HL-60 (cell line): ENCODE measurements around the gene TMEM190.

Source experiments
- DNase-seq, 2 experiments: peaks; one replicate each; pipeline ENCODE4 v3.0.0-alpha.2; 2010 to 2020; ENCODE audit warnings: low read depth in 1 of 2, low spot score in 1 of 2
- H3K27ac ChIP-seq: fragments of 250-450 bp; sonication (Bioruptor Pico); replicated peaks from 2 replicates; pipeline ENCODE4 v1.5.1; 2020; ENCODE audit warnings: mild to moderate bottlenecking, moderate library complexity
- H3K27me3 ChIP-seq: fragments of 250-450 bp; sonication (Bioruptor Pico); 2 replicates; pipeline ENCODE4 v1.5.1; 2021; ENCODE audit warnings: mild to moderate bottlenecking, moderate library complexity; ENCODE audit not compliant: insufficient read depth, poor library complexity, severe bottlenecking
- H3K4me3 ChIP-seq: replicated peaks from 2 replicates; pipeline ENCODE4 v1.5.1; 2011; ENCODE audit warnings: mild to moderate bottlenecking, control low read depth, low read length; ENCODE audit not compliant: insufficient read depth
- GABPA ChIP-seq: IDR thresholded peaks from 2 replicates; pipeline ENCODE4 v1.6.1; 2012; ENCODE audit warnings: low read depth
- POLR2AphosphoS5 ChIP-seq: IDR thresholded peaks from 2 replicates; pipeline ENCODE4 v1.6.1; 2012; ENCODE audit warnings: low read depth
- SPI1 ChIP-seq: IDR thresholded peaks from 2 replicates; pipeline ENCODE4 v1.6.1; 2012; ENCODE audit warnings: low read depth, mild to moderate bottlenecking, borderline replicate concordance
- TF ChIP-seq, protein P1 (sequence below): IDR thresholded peaks from 2 replicates; pipeline ENCODE4 v1.6.1; 2012; ENCODE audit warnings: low read depth; ENCODE audit not compliant: insufficient replicate concordance
- TF ChIP-seq, protein P2 (sequence below): IDR thresholded peaks from one replicate; pipeline ENCODE4 v1.5.1; 2011; ENCODE audit warnings: low read length, control low read depth, inconsistent platforms; ENCODE audit not compliant: insufficient read depth

Gene TMEM190

DNA sequence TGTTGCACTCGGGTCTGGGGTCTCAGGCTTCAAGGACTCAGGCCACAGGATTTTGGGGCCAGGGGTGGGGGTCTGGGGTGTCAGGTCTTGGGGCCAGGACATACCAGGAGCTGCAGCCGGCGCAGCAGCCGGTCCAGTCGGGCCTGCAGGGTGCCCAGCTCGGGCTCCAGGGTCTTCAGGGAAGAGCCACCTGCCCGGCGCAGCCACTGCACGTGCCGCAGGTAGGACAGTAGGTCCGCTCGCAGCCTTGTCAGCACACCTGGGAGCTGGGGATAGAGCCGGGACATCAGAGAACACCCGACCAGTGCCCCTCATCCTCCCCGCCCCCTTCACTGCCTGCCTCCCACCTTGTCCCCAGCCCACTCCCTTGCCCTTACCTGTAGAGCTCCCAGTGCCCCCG lies 8.5 kb upstream of the TMEM190 start:
- no peak overlapping the region for H3K4me3 ChIP-seq
- no peak for DNase-seq
- no peak overlapping the region for H3K27ac ChIP-seq
- peaks cover 39% of the 10 kb centered on the region for H3K27me3 ChIP-seq
- no peak for TF ChIP-seq GABPA
- no peak for TF ChIP-seq POLR2AphosphoS5
- TF ChIP-seq, protein P1, sequence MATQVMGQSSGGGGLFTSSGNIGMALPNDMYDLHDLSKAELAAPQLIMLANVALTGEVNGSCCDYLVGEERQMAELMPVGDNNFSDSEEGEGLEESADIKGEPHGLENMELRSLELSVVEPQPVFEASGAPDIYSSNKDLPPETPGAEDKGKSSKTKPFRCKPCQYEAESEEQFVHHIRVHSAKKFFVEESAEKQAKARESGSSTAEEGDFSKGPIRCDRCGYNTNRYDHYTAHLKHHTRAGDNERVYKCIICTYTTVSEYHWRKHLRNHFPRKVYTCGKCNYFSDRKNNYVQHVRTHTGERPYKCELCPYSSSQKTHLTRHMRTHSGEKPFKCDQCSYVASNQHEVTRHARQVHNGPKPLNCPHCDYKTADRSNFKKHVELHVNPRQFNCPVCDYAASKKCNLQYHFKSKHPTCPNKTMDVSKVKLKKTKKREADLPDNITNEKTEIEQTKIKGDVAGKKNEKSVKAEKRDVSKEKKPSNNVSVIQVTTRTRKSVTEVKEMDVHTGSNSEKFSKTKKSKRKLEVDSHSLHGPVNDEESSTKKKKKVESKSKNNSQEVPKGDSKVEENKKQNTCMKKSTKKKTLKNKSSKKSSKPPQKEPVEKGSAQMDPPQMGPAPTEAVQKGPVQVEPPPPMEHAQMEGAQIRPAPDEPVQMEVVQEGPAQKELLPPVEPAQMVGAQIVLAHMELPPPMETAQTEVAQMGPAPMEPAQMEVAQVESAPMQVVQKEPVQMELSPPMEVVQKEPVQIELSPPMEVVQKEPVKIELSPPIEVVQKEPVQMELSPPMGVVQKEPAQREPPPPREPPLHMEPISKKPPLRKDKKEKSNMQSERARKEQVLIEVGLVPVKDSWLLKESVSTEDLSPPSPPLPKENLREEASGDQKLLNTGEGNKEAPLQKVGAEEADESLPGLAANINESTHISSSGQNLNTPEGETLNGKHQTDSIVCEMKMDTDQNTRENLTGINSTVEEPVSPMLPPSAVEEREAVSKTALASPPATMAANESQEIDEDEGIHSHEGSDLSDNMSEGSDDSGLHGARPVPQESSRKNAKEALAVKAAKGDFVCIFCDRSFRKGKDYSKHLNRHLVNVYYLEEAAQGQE, result no peak
- TF ChIP-seq, protein P2, sequence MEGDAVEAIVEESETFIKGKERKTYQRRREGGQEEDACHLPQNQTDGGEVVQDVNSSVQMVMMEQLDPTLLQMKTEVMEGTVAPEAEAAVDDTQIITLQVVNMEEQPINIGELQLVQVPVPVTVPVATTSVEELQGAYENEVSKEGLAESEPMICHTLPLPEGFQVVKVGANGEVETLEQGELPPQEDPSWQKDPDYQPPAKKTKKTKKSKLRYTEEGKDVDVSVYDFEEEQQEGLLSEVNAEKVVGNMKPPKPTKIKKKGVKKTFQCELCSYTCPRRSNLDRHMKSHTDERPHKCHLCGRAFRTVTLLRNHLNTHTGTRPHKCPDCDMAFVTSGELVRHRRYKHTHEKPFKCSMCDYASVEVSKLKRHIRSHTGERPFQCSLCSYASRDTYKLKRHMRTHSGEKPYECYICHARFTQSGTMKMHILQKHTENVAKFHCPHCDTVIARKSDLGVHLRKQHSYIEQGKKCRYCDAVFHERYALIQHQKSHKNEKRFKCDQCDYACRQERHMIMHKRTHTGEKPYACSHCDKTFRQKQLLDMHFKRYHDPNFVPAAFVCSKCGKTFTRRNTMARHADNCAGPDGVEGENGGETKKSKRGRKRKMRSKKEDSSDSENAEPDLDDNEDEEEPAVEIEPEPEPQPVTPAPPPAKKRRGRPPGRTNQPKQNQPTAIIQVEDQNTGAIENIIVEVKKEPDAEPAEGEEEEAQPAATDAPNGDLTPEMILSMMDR, result no peak
- TF ChIP-seq SPI1, result no peak

DNA sequence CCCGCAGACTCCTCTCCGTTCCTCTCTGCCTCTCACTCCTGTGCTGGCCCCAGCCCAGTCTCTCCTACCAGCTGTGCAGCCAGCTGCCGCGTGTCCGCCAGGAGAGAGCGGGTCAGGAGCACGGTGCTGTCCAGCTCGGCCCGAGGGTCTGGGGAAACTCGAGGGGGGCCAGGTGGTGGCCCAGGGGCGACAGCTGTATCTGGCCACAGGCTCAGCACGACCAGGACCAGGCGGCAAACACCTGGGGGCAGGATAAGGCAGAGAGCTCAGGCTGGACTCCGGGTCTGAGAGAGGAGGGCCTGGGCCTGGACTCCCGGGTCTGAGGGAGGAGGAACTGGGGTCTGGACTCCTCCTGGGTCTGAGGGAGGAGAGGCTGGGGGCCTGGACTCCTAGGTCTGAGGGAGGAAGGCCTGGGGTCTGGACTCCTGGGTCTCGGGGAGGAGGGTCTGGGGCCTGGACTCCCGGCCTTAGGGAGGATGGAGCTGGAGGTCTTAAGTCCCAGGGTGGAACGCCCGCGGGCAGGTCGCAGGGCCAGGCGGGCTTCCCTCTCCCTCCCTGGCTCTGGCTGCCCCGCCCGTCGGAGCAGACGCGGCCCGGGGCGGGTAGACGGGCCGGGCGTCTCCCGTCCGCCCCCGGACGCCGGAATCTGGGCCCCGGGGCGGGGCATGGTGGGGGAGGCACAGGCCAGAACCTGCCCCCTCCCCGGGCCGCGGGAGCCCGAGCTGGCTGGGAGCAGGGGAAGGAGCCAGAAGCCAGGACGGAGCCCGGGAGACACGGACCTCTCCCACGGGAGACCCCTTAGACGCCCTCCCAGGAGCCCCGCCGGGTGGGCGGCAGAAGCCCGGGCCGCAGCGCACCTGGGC lies 7.7 kb upstream of the TMEM190 start:
- no peak for DNase-seq
- H3K27ac ChIP-seq, result no peak overlapping the region

DNA sequence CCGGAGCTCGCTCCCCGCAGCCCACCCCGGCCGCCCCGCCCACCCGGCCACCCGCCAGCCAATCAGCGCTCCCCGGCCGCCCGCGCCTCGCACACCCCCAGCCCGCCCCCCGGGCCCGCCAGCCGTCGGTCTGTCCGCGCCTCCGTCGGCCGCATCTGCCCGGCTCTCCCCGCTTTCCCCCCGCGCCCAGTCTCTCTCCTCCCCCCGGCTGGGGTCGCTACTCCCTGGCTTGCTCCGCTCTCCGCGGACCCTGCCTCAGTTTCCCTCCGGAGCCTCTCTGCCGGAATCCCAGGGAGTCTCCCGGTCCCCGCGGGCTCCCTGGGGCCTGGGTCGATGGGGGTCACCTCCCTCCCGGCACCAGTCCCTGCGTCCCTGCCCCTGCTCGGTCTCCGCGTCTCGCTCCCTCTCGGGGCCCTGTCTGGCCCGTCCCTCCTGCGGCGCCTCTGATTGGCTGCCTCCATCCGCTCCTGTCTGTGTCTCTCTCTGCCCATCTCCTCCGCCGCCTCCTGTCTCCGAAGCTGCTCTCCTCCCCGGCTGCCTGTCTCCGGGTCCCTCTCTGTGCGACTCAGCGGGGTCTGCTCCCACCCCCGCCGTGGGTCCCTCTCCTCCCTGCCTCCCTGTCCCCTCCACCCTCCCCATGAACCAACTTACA lies 6.8 kb upstream of the TMEM190 start:
- TF ChIP-seq, protein P2, result no peak
- TF ChIP-seq, protein P1, result no peak
- no peak for TF ChIP-seq GABPA
- no peak for TF ChIP-seq POLR2AphosphoS5
- TF ChIP-seq SPI1, result no peak
- no peak for DNase-seq
- Histone ChIP-seq H3K4me3 (no peak overlapping the region), H3K27ac (no peak overlapping the region), H3K27me3 (peaks cover 43% of the 10 kb centered on the region)

More for the DNA sequence above, 7.7 kb upstream of the TMEM190 start:
- no peak for TF ChIP-seq SPI1
- TF ChIP-seq, protein P1, result no peak
- no peak for TF ChIP-seq GABPA
- TF ChIP-seq POLR2AphosphoS5, result no peak
- TF ChIP-seq, protein P2, result no peak
- peaks cover 43% of the 10 kb centered on the region for H3K27me3 ChIP-seq
- H3K4me3 ChIP-seq, result no peak overlapping the region
